Keratinocyte (primary cell): ENCODE data around the gene PARVA. TPM values are rescaled to one million over a fixed set of nuclear protein-coding genes. Genes with fewer than 3 reads are reported as not detected.

ENCODE experiments used
- DNase-seq: peaks from one replicate; pipeline ENCODE4 v3.0.0-alpha.2; 2011; ENCODE audit warnings: low read depth, missing footprints, low spot score
- FAIRE-seq: peaks from 2 replicates; lab custom pipeline; 2011; peaks lifted over from hg19 to GRCh38; lab: Jason Lieb, UNC
- H2AFZ ChIP-seq: 2 replicates; pipeline ENCODE4 v1.6.0; 2012; ENCODE audit warnings: low read length, control low read depth, inconsistent platforms; ENCODE audit not compliant: control insufficient read depth
- H3K27ac ChIP-seq: 2 replicates; pipeline ENCODE4 v1.5.1; 2011; ENCODE audit warnings: low read length; ENCODE audit not compliant: control insufficient read depth, insufficient read depth
- H3K27me3 ChIP-seq: 3 replicates; pipeline ENCODE4 v1.6.0; 2011; ENCODE audit warnings: low read length; ENCODE audit not compliant: control insufficient read depth, insufficient read depth; ENCODE audit errors: extremely low read depth
- H3K36me3 ChIP-seq, 2 experiments: 2 replicates in 1 of 2; 3 replicates in 1 of 2; pipeline ENCODE4 v1.5.1; 2011; ENCODE audit warnings: low read length in 2 of 2, mild to moderate bottlenecking in 1 of 2; ENCODE audit not compliant: control insufficient read depth in 2 of 2, insufficient read depth in 2 of 2; ENCODE audit errors: extremely low read depth in 1 of 2
- H3K4me1 ChIP-seq: 3 replicates; pipeline ENCODE4 v1.5.1; 2011; ENCODE audit warnings: low read length; ENCODE audit not compliant: control insufficient read depth, insufficient read depth; ENCODE audit errors: extremely low read depth
- H3K4me2 ChIP-seq: 3 replicates; pipeline ENCODE4 v1.6.0; 2011; ENCODE audit warnings: low read depth, low read length; ENCODE audit not compliant: control insufficient read depth, insufficient read depth; ENCODE audit errors: extremely low read depth
- H3K4me3 ChIP-seq, 3 experiments: fragments of 200-600 bp in 1 of 3; sonication (generic) in 1 of 3; 2 replicates in 2 of 3; 3 replicates in 1 of 3; pipeline ENCODE4 v1.5.1; 2011 to 2016; ENCODE audit warnings: low read length in 3 of 3, mild to moderate bottlenecking in 3 of 3, control low read depth in 2 of 3, inconsistent platforms in 1 of 3, low read depth in 1 of 3, mixed read lengths in 1 of 3, mixed run types in 1 of 3, moderate library complexity in 1 of 3; ENCODE audit not compliant: control insufficient read depth in 2 of 3, insufficient read depth in 2 of 3; ENCODE audit errors: extremely low read depth in 1 of 3
- H3K79me2 ChIP-seq: 2 replicates; pipeline ENCODE4 v1.6.0; 2012; ENCODE audit warnings: low read length; ENCODE audit not compliant: control insufficient read depth, insufficient read depth
- H3K9ac ChIP-seq: 3 replicates; pipeline ENCODE4 v1.6.0; 2011; ENCODE audit warnings: low read length; ENCODE audit not compliant: control insufficient read depth, insufficient read depth; ENCODE audit errors: extremely low read depth
- H3K9me1 ChIP-seq: 3 replicates; pipeline ENCODE4 v1.6.0; 2011; ENCODE audit warnings: low read length; ENCODE audit not compliant: control insufficient read depth, insufficient read depth; ENCODE audit errors: extremely low read depth
- H3K9me3 ChIP-seq: 2 replicates; pipeline ENCODE4 v1.5.1; 2012; ENCODE audit warnings: low read depth, low read length; ENCODE audit not compliant: control insufficient read depth
- H4K20me1 ChIP-seq: 3 replicates; pipeline ENCODE4 v1.6.0; 2011; ENCODE audit warnings: low read length; ENCODE audit not compliant: control insufficient read depth, insufficient read depth; ENCODE audit errors: extremely low read depth
- CTCF ChIP-seq, 3 experiments: IDR thresholded peaks in 1 of 3; conservative IDR thresholded peaks in 1 of 3; optimal IDR thresholded peaks in 1 of 3; 2 replicates in 2 of 3; 3 replicates in 1 of 3; pipeline versions ENCODE3 to v1.5.1; 2011; ENCODE audit warnings: low read length in 3 of 3, mild to moderate bottlenecking in 3 of 3, moderate library complexity in 2 of 3, control low read depth in 1 of 3, inconsistent platforms in 1 of 3; ENCODE audit not compliant: insufficient read depth in 2 of 3; ENCODE audit errors: extremely low read depth in 1 of 3
- EZH2 ChIP-seq: IDR thresholded peaks from one replicate; pipeline ENCODE4 v1.6.1; 2012; ENCODE audit warnings: inconsistent platforms, mild to moderate bottlenecking, low read length, moderate library complexity
- dilution Hi-C: fragments of 300-500 bp; cut with MboI; formaldehyde crosslinking; loops from one replicate; pipeline ENCODE4 v1.7.0; 2020; ENCODE audit warnings: low sequenced_read_pairs; ENCODE audit not compliant: extremely low pct_ligation_motif_present
- polyA plus RNA-seq, 5 experiments: library from polyadenylated mRNA; depleted of rRNA in 3 of 5; stranded (reverse) in 3 of 5; stranded (forward) in 1 of 5; unstranded in 1 of 5; fragments of >200 nt; gene quantifications; 1 replicate in 1 of 5; 2 replicates in 3 of 5; 3 replicates in 1 of 5; pipeline versions ENCODE4 v1.2.1 to v1.2.3, GENCODE V29; 2011 to 2012; ENCODE audit warnings: missing spikeins in 2 of 5, low read depth in 1 of 5, low replicate concordance in 1 of 5

Gene PARVA
- polyA plus RNA-seq, 1 donor (not counting 4 experiments of a cell fraction or from before 2014, with no cell fraction given): 28.9 TPM

GRCh38 chr11:12426176-12426575, 48.8 kb downstream of the PARVA start:
- Histone ChIP-seq H3K27ac (no peak overlapping the region), H3K9me1 (no peaks in the 10 kb centered on the region), H3K9me3 (no peaks in the 10 kb centered on the region), H3K4me1 (peaks cover 15% of the 10 kb centered on the region), H3K79me2 (no peaks in the 10 kb centered on the region), H2AFZ (no peak overlapping the region), H3K9ac (no peak overlapping the region), H3K4me3 (no peak overlapping the region), H3K36me3 (no peaks in the 10 kb centered on the region), H4K20me1 (no peaks in the 10 kb centered on the region), H3K27me3 (no peaks in the 10 kb centered on the region), H3K4me2 (no peak overlapping the region)
- FAIRE-seq (no peak), DNase-seq (no peak)
- dilution Hi-C loops: no loop called here
- TF ChIP-seq CTCF (optimal IDR thresholded peaks at IDR 0.05 in 1 of 3, IDR thresholded peaks at IDR 0.05 in 1 of 3, conservative IDR thresholded peaks at IDR 0.05 in 1 of 3; ENCODE audit: extremely low read depth in 1 of 3, insufficient read depth in 2 of 3, low read length in 3 of 3) (no peak), EZH2 (no peak)

GRCh38 chr11:12429155-12429554, 51.8 kb downstream of the PARVA start:
- Histone ChIP-seq H3K9me3 (no peaks in the 10 kb centered on the region), H3K4me3 (no peak overlapping the region), H3K27ac (no peak overlapping the region), H3K36me3 (no peaks in the 10 kb centered on the region), H2AFZ (no peak overlapping the region), H4K20me1 (no peaks in the 10 kb centered on the region), H3K9ac (no peak overlapping the region), H3K79me2 (peaks cover 2% of the 10 kb centered on the region), H3K4me1 (peaks cover 18% of the 10 kb centered on the region), H3K9me1 (no peaks in the 10 kb centered on the region), H3K27me3 (no peaks in the 10 kb centered on the region), H3K4me2 (no peak overlapping the region)
- no peak for DNase-seq
- no peak for TF ChIP-seq CTCF (optimal IDR thresholded peaks at IDR 0.05 in 1 of 3, IDR thresholded peaks at IDR 0.05 in 1 of 3, conservative IDR thresholded peaks at IDR 0.05 in 1 of 3; ENCODE audit: extremely low read depth in 1 of 3, insufficient read depth in 2 of 3, low read length in 3 of 3)
- no peak for TF ChIP-seq EZH2
- FAIRE-seq: no peak
- dilution Hi-C loops: no loop called here
